Thyroid gland (tissue), 4 donors: ENCODE data around the gene TEAD2. TPM values are rescaled to one million over a fixed set of nuclear protein-coding genes. Genes with fewer than 3 reads are reported as not detected.
A peak's percentile ranks its signal among the peaks of the same experiment; 100 is the strongest.

Source experiments
- DNase-seq, 2 donors: peaks; one replicate each; pipeline ENCODE4 v3.0.0-alpha.2; 2019
- H3K27ac ChIP-seq, 3 donors: fragments of 200-600 bp; sonication (generic); 1 replicate in 2 of 3; 2 replicates in 1 of 3; pipeline ENCODE4 v1.5.1; 2016 to 2019; ENCODE audit warnings: mild to moderate bottlenecking in 1 of 3, moderate library complexity in 1 of 3
- H3K27me3 ChIP-seq: fragments of 200-600 bp; sonication (generic); one replicate; pipeline ENCODE4 v1.5.1; 2019
- H3K36me3 ChIP-seq, 2 donors: fragments of 200-600 bp; sonication (generic); one replicate each; pipeline ENCODE4 v1.5.1; 2016 to 2019
- H3K4me1 ChIP-seq, 2 donors: fragments of 200-600 bp; sonication (generic); one replicate each; pipeline ENCODE4 v1.5.1; 2017 to 2019
- H3K4me3 ChIP-seq, 3 donors: fragments of 200-600 bp; sonication (generic); replicated peaks in 1 of 3; 1 replicate in 2 of 3; 2 replicates in 1 of 3; pipeline ENCODE4 v1.5.1; 2016; ENCODE audit warnings: mild to moderate bottlenecking in 1 of 3
- H3K9me3 ChIP-seq: fragments of 200-600 bp; sonication (generic); one replicate; pipeline ENCODE4 v1.5.1; 2017
- CTCF ChIP-seq, 6 experiments: fragments of 200-600 bp in 3 of 6; fragments of 450-650 bp in 3 of 6; sonication (generic) in 3 of 6; IDR thresholded peaks; one replicate each; pipeline ENCODE4 v1.5.1; 2016 to 2019; ENCODE audit warnings: antibody characterized with exemption in 6 of 6, mild to moderate bottlenecking in 2 of 6, inconsistent platforms in 1 of 6, moderate library complexity in 1 of 6
- POLR2A ChIP-seq, 2 donors: fragments of 450-650 bp; IDR thresholded peaks; one replicate each; pipeline ENCODE4 v1.6.1; 2017; ENCODE audit warnings: antibody characterized with exemption in 2 of 2, mild to moderate bottlenecking in 2 of 2, moderate library complexity in 1 of 2
- WGBS, 2 donors: methylation state at CpG; one replicate each; pipeline ENCODE4 v1.1.5; 2017; 5-methylcytosine and 5-hydroxymethylcytosine counted together
- intact Hi-C: fragments of 100-400 bp; cut with DNase I; formaldehyde crosslinking; loops from one replicate; pipeline ENCODE4 v1.15.1; 2023
- total RNA-seq, 4 donors: library from RNA; depleted of rRNA; stranded (reverse); fragments of >200 nt; gene quantifications; one replicate each; pipeline ENCODE4 v1.2.3, GENCODE V29; 2016

Gene TEAD2
- 10 to 100 TPM in 3 of 4 donors, 1 to 10 TPM in 1; 6.9 to 19.5 (median 13.7) TPM for total RNA-seq

GRCh38 chr19:49362048-49362928 lies at the start of gene TEAD2:
TEAD2 (minus strand) TSS chr19:49362416; CDS start chr19:49360075, 2,341 bp downstream.
- H3K27ac ChIP-seq, result peak within 1 kb of the TSS; percentile 84 to 89 (median 89)
- TF ChIP-seq POLR2A (IDR thresholded peaks at IDR 0.05) (peak in 1 of 2 donors; percentile 9), CTCF (IDR thresholded peaks at IDR 0.05) (no peak)
- no peaks in the 10 kb centered on the region for H3K36me3 ChIP-seq
- 1% methylated on average over 36 to 43 of the region's 52 CpGs for WGBS, 2 donors
- peak; percentile 54 to 57 for DNase-seq
- peak within 1 kb of the TSS in 2 of 3 donors; percentile 27 to 62 for H3K4me3 ChIP-seq
- H3K9me3 ChIP-seq, result no peaks in the 10 kb centered on the region
- H3K4me1 ChIP-seq, result peaks cover 8 to 17% of the 10 kb centered on the region in 2 donors
- intact Hi-C loops, result no loop called here
- no peaks in the 10 kb centered on the region for H3K27me3 ChIP-seq

- Histone ChIP-seq H3K27me3 (no peaks in the 10 kb centered on the region), H3K4me1 (peaks cover 0 to 12% of the 10 kb centered on the region in 2 donors), H3K36me3 (no peaks in the 10 kb centered on the region), H3K4me3 (no peak overlapping the region), H3K27ac (no peak overlapping the region), H3K9me3 (no peaks in the 10 kb centered on the region)
- DNase-seq, result no peak
- WGBS, 2 donors, result 67 to 86% methylated on average over 3 of the region's 3 CpGs
- intact Hi-C loops, result no loop called here
- TF ChIP-seq CTCF (IDR thresholded peaks at IDR 0.05) (no peak), POLR2A (IDR thresholded peaks at IDR 0.05) (no peak)
Observed at GRCh38 chr19:49411681-49412326, 49.6 kb upstream of the TEAD2 start.

- no peak for DNase-seq
- H3K36me3 ChIP-seq, result no peaks in the 10 kb centered on the region
- no peak overlapping the region for H3K27ac ChIP-seq
- H3K9me3 ChIP-seq, result no peaks in the 10 kb centered on the region
- TF ChIP-seq CTCF (IDR thresholded peaks at IDR 0.05) (no peak), POLR2A (IDR thresholded peaks at IDR 0.05) (no peak)
- H3K4me1 ChIP-seq, result peaks cover 0 to 12% of the 10 kb centered on the region in 2 donors
- H3K4me3 ChIP-seq, result no peak overlapping the region
- intact Hi-C loops, result no loop called here
- H3K27me3 ChIP-seq, result no peaks in the 10 kb centered on the region
- 82% methylated on average over 5 of the region's 5 CpGs for WGBS, 2 donors
Observed at GRCh38 chr19:49409441-49410029, 47.3 kb upstream of the TEAD2 start.

- 68 to 78% methylated on average over 7 to 8 of the region's 8 CpGs for whole genome bisulfite sequencing, 2 donors
- Histone ChIP-seq H3K27ac (no peak overlapping the region), H3K36me3 (no peaks in the 10 kb centered on the region), H3K27me3 (no peaks in the 10 kb centered on the region), H3K4me1 (peaks cover 0 to 12% of the 10 kb centered on the region in 2 donors), H3K9me3 (no peaks in the 10 kb centered on the region), H3K4me3 (no peak overlapping the region)
- TF ChIP-seq POLR2A (IDR thresholded peaks at IDR 0.05) (no peak), CTCF (IDR thresholded peaks at IDR 0.05) (no peak)
- no peak for DNase-seq
- intact Hi-C loops, result no loop called here
Observed at GRCh38 chr19:49408816-49409440, 46.7 kb upstream of the TEAD2 start.
